Renal pelvis (tissue), 12 donors: ENCODE measurements around the gene SNX22. TPM values are rescaled to one million over a fixed set of nuclear protein-coding genes. Genes with fewer than 3 reads are reported as not detected.
"Not testable (repeated sequence)": the region's sequence is repeated elsewhere in the genome, so short reads cannot be mapped to it uniquely, and the experiment has no call there.

Experiments
- DNase-seq: peaks from one replicate; pipeline ENCODE4 v3.0.0-alpha.2; 2013
- long read RNA-seq, 16 experiments: transcript quantifications; one replicate each; lab custom pipeline, GENCODE V29; 2026
- polyA plus RNA-seq, 3 donors: library from polyadenylated mRNA; unstranded; fragments of 120-200 nt; gene quantifications; one replicate each; pipeline ENCODE4 v1.2.1, GENCODE V29; 2013; ENCODE audit not compliant: insufficient read length in 3 of 3

SNX22 gene
- 1 to 10 TPM; 1.3 to 2.5 (median 2.5) TPM for polyA plus RNA-seq
- long read RNA-seq, donor 1, result 0 reads
- long read RNA-seq, donor 2, partial matches to known transcripts, result 935 of 1,000 reads
- long read RNA-seq, donor 2, other reads (novel, unspliced or antisense), result 65 of 1,000 reads
- long read RNA-seq, donor 3, partial matches to known transcripts, result 80 of 593 reads
- long read RNA-seq, donor 3, other reads (novel, unspliced or antisense), result 513 of 593 reads
- long read RNA-seq, donor 4, partial matches to known transcripts, result 67 of 67 reads
- long read RNA-seq, donor 4, other reads (novel, unspliced or antisense), result 0 of 67 reads
- long read RNA-seq, donor 5, result 0 reads
- long read RNA-seq, donor 6, partial matches to known transcripts, result 0 of 1 reads
- long read RNA-seq, donor 6, other reads (novel, unspliced or antisense), result 0 of 1 reads
- long read RNA-seq, donor 7, partial matches to known transcripts, result 101 of 102 reads
- long read RNA-seq, donor 7, other reads (novel, unspliced or antisense), result 0 of 102 reads
- long read RNA-seq, donor 8, partial matches to known transcripts, result 275 of 290 reads
- long read RNA-seq, donor 8, other reads (novel, unspliced or antisense), result 14 of 290 reads
- long read RNA-seq, donor 9, partial matches to known transcripts, result 0 of 1 reads
- long read RNA-seq, donor 9, other reads (novel, unspliced or antisense), result 0 of 1 reads
- long read RNA-seq, donor 10, result 0 reads
- long read RNA-seq, donor 11, result 0 reads
- long read RNA-seq, donor 12, partial matches to known transcripts, result 884 of 913 reads
- long read RNA-seq, donor 12, other reads (novel, unspliced or antisense), result 29 of 913 reads
- long read RNA-seq, donor 13, result 0 reads
- long read RNA-seq, donor 14, result 0 reads
- long read RNA-seq, donor 15, result 0 reads
- long read RNA-seq, donor 16, partial matches to known transcripts, result 131 of 131 reads
- long read RNA-seq, donor 16, other reads (novel, unspliced or antisense), result 0 of 131 reads

GRCh38 chr15:64151727-64152506, at the start of gene SNX22:
SNX22 (plus strand) TSS chr15:64151731; CDS start chr15:64151776, 45 bp downstream.
- no peak for DNase-seq

DNA sequence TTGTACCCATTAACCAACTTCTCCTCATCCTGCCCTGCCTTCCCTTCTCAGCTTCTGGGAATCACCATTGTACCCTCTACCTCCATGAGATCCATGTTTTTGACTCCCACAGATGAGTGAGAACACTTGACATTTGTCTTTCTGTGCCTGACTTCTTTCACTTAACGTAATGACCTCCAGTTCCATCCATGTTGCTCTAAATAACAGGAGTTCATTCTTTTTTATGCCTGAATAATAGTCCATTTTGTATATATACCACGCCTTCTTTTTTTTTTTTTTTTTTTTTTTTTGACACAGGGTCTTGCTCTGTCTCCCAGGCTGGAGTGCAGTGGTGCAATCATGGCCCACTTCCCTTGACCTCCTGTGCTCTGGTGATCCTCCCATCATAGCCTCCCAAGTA, 49.0 kb upstream of the SNX22 start:
- DNase-seq, result no peak

GRCh38 chr15:64105113-64105704, 46.3 kb upstream of the SNX22 start:
- no peak for DNase-seq

GRCh38 chr15:64107337-64107736, 44.2 kb upstream of the SNX22 start:
- no peak for DNase-seq

DNA sequence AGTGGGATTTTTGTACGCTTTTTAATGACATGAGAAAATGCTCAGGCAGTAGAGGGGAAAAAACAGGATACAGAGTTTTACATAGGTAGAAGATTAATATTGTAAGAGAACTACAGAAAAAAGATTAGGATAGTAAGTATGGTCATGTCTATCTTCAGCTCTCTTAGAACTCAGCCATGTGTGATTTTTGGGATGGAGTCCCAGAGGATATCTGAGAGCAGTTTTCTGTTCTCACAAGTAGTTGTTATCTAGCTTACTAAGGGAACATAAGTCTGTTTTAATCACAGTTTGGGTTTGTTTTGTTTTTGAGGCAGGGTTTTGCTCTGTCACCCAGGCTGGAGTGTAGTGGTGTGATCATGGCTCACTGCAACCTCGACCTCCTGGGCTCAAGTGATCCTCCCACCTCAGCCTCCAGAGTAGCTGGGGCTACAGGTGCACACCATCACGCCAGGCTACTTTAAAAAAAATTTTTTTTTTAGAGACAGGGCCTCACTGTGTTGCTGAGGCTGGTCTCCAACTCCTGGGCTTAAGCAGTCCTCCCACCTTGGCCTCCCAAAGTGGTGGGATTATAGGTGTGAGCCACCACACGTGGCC, 41.3 kb upstream of the SNX22 start:
- DNase-seq, result not testable (repeated sequence)

GRCh38 chr15:64110950-64111678, 40.4 kb upstream of the SNX22 start:
- DNase-seq, result no peak

GRCh38 chr15:64111679-64112050, 39.9 kb upstream of the SNX22 start:
- DNase-seq, result no peak

DNA sequence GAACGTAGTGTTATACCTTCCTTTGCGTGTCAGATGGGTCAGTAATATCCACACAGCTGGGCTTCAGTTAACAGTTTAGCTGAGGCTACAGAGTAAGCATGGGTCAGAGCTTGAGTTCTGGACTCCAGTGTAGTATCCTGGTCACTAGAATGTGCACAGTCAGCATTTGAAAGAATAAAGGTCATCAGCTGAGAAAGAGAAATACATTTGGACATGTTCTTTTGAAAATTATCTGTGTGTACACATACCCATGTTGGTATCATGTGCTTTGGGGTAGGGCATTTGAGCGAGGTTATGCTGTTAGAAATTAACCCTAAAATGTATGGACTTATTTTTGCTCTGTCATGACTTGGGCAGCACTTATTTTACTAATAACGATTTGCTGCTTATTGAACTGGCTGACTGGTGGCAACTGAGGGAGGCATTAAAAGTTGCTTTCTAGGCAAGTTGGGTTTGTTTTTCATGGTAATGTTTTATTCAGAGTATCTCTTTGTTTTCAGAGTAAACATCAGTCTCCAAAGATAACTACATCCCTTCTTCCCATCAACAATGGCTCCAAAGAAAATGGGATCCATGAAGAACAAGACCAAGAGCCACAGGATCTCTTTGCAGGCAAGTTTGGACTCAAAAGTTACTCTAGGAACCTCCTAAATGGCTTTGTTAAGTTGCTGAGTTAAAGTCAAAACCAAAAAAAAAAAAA, 39.3 kb upstream of the SNX22 start:
- DNase-seq, result no peak

DNA sequence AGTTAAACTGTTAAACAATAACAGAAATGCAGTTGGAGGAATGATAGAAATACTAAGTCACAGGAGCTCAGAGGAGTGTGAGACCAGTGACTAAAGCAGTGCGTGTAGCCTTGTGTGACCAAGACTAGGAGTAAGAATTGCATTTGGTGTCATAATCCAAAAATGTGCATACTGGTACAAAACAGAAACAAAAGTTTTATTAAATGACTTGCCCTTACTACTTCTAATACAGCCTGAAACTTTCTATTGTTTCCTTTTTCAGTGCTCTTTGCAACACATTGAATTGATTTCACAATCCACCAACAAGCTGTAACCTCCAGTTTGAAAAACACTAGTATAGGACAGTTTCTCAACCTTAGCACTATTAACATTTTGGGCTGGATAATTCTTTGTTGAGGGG, 38.6 kb upstream of the SNX22 start:
- no peak for DNase-seq

- no peak for DNase-seq
These were observed 33.6 kb upstream of the SNX22 start for GRCh38 chr15:64117759-64118487.

GRCh38 chr15:64120322-64120721, 31.2 kb upstream of the SNX22 start:
- not testable (repeated sequence) for DNase-seq

DNA sequence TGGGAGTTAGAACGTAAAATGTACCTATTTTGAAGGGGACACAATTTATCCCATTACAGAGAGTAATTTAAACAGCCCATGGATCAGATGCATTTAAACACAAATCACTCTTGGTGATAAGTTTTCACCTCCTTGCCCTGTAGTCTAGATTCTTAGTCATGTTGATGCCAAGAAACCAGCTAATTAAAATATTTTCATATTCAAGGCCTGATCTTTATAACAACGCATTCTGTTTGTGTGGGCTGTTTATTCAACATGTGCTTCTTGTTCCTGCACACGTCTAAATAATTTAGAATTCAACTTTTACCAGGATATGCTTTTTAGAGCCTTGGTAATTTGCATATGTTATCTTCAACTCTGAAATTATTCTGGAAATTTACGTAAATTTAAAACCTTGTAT, 29.9 kb upstream of the SNX22 start:
- no peak for DNase-seq

- DNase-seq, result no peak
These were observed 29.1 kb upstream of the SNX22 start for GRCh38 chr15:64122444-64122843.

GRCh38 chr15:64122936-64123351, 28.6 kb upstream of the SNX22 start:
- no peak for DNase-seq

DNA sequence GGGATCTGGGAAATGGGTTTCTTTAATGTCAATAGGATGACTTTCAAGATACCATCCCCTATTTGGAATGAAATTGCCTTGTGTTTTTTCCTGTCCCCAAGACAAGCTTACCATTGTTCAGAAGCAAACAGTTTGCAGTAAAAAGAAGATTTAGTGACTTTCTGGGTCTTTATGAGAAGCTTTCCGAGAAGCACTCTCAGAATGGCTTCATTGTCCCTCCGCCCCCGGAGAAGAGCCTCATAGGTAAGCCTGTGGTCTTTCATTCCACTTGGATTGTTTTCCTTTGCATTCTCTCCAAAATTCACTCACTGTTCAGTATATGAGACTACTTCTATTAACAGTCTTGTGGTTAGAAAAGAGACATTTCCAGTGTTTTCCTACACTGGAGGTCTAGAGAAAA, 25.6 kb upstream of the SNX22 start:
- no peak for DNase-seq

DNA sequence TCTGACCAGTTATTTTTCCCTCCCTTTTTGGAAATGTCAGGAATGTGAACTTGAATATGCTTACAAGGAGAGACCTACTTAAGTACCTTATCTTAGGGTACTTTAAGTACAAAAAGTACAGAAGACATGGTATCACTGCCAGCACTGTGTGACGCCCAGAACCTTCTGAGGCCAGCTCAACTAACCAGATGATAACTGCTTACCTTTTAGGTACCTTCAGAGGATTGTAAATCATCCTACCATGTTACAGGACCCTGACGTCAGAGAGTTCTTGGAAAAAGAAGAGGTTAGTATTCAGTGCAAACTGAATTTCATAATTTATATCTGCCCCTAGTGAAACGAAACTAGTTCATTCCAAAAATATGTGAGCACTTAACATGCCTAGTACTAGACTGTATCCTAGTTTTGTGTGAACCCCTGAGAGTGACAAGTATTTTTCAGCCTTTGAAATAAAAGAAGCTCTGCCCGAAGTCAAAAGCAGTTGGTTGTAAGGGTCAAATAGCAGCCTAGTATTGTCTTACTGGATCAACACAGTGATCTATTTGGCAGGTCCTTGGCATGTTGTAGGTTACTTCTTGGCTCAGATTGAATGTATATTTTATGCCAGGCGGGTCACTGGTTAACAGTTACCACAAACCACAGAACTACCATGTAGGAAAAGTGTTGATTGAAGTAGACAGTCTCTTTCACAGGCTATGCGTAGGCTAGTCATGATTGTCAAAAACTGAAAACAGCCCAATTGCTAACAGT, 23.8 kb upstream of the SNX22 start:
- no peak for DNase-seq

DNA sequence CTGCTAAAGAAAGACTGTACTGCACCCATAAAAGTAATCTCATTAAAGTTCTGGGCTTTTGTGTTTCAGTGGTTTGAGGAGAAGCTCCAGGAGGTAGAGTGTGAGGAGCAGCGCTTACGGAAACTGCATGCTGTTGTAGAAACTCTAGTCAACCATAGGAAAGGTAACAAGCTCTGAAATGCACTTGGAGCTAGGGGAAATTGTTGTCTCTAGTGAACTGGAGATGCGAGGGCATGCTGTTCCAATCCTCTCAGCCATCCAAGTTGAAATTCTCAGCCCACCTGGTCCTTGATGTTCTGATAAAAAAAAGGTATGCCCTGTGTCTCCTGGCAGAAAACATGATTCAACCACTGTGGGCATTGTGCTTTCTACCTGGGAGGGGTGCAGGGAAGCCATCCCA, 21.4 kb upstream of the SNX22 start:
- no peak for DNase-seq

DNA sequence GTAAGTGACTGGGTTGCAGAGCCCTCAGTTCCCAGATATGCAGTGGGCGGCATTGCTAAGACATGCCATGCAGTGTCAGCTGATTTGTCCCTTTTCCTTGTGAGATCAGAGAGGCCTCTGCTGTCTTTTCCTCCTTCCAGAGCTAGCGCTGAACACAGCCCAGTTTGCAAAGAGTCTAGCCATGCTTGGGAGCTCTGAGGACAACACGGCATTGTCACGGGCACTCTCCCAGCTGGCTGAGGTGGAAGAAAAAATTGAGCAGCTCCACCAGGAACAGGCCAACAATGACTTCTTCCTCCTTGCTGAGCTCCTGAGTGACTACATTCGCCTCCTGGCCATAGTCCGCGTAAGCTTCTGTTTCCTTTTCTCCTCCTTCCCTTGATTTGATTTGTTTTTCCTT, 20.0 kb upstream of the SNX22 start:
- DNase-seq, result no peak
